NCI-H1048 (cell line): Measurements from ENCODE around the gene FAM228B.

ENCODE experiments used
- DNase-seq: peaks from one replicate; lab custom pipeline; 2025; lab: John Stamatoyannopoulos, UW

The FAM228B gene

DNA sequence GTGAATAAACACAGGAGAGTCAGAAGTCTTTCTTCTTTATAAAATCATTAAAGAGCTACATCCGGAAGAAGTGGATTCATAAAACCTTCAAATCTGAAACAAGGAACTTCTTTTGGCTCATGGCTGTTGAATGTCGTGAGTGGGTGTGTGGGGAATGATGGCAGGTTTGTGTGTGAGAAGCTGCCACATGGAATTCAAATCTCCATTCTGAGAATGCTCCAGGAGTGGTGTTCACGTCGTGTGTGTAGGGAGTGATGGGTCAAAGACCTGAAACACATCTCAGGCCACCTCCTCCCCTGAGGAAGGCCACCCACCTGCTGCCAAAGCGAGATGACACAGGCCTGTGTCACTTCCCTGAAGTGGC lies 80.5 kb downstream of the FAM228B start:
- DNase-seq, result no peak

DNA sequence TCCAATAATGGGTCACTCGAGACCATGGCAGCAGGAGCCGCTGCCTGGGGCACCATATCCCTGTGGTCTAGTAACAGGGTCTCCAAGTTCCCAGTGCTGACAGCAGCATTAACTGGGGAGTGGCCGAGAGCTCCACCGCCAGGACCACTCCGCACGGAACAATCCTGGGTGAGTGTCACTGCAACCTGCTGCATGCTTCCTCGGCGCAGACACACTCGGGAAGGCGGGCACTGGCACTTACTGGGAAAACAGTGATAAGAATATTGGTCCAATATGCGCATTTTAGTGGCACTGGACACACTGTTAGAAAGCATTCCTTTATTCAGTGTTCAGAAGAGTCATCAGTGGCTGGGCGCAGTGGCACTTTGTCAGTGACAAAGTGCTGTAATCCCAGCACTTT lies 81.2 kb downstream of the FAM228B start:
- no peak for DNase-seq

DNA sequence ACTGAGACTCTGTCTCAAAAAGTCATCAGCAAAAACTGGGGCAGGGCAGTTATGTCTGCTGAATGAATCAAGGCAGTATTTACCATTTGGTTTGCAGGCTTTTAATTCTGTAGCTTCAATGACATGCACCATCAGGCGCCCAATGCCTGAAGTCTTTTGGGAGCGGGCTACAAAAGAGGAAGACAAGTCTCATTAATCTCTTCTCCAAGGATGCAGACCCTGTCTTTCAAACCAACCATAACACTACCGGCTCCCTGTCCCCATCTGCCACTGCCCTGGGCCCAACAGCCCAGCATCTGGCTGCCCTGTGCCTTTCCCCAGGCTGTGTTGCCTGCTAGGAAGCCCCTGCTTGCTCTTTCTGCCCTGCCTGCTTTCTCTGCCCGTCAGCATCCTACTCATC lies 81.9 kb downstream of the FAM228B start:
- no peak for DNase-seq

DNA sequence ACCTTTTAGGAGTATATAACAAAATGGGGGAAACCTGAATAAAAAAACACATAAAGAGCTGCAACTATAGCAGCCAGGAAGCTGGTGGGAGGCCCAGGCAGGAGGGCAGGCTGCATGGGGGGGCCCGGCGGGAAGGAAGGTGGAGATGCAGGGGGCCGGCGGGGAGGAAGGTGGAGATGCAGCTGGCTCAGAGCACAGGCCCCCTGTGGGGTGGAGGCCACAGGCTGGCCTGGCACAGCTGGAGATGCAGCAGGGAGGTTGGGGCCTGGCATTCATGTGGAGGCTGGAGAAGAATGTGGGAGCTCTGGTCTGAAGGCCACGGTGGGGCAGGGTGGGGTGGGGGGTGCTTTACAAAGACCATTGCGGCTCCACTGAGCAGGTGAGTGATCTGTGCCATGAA lies 83.0 kb downstream of the FAM228B start:
- DNase-seq, result no peak

DNA sequence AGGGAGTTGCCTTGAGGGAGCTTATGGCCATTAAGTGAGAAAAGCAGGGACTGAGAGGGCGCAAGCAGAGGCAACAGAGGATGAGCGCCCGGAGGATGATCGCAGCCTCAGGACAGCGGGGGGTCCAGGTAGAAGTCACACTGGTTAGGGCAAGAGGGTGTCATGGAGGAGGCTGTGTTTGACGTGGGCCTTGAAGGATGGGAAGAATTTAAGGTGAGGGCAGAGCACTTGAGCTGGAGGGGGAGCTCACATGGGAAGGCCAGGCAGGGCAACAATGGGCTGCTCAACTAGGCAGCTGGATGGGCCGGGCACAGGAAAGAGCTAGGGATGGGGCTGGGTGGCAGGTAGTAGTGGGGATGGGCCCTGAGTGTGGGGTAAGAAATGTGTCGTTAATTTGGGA lies 83.4 kb downstream of the FAM228B start:
- no peak for DNase-seq

DNA sequence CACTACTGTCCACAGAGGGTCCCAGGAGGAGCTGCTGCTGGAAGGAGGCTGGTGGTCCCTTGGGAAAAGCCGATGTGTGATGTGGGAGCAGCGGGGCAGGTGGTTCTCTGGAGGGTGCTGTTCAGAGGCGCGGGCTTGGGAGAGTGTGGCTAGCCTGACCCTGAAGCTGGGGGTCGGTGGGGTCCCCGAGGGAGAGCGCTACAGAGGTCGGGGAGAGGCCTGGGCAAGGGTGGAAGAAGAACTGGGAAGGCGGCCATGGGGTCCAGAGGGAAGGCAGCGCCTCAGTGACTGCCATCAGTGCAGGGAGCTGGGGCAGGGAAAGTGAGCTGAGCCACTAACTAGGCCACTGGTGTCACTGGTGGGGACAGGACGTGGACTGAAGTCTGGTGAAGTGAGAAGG lies 84.1 kb downstream of the FAM228B start:
- no peak for DNase-seq

DNA sequence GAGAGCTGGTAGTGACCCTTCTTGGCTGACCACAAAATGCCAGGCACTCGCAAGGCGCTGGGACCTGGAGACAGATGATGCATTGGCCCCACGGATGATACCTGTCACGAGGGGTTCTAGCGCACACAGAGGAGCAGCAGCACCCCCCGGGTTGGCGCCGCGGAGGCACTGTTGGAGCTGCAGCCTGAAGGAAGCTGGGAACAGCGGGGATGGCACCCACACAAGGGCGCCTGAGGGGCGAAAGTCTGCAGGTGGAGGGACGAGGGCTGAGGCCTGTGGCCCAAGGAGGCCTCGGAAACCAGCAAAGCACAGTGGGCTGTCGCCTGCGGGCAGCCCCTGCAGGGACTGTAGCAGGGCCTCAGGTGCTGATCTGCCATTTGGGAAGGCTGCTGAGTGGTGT lies 85.2 kb downstream of the FAM228B start:
- DNase-seq, result no peak

DNA sequence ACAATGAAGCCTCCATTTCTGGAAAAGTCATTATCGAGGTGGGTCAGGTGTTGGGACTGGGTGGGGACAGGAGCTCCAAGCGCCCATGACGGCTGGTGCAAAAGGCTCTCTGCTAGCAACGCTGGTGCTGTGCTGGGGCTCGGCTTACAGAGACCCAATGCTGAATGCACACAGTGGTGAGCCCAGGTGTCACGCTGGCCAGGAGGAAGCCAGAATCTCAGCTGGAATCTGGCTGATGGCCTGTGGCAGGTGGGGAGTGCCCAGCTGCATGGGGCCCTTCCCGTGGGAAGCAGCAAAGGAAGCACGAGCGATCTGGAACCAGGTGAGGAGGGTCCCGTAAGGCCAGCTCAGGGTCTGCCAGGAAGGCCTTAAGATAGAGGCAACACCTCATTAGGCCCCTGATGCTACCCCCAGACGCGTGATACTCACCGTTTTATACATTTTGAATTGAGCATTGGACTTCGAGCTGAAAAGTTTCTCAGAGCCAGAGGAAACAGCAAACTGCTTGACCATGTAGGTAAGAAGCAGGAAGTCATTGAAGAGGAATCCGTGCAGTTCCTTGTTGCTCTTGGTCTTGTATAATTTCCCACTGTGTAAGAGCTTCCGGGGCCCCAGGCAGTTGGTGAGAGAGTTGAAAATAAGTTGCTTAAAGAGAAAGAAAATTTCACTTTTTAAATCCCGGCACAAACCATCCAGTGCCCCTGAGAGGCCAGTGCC lies 86.3 kb downstream of the FAM228B start:
- no peak for DNase-seq

DNA sequence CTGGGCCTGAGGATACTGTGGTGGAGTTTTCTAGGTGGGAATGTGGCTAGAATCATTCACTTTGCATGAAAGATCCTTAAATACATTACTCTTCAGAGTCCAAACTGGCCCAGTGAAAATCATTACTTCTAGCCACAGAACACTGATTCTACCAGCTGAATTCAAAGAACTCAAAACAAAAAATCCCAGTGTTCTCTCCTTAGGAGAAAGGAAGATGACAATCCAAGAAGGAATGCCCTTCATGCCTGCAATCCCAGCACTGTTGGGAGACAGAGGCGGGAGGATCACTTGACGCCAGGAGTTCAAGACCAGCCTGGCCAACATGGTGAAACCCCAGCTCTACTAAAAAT lies 86.8 kb downstream of the FAM228B start:
- DNase-seq, result no peak

DNA sequence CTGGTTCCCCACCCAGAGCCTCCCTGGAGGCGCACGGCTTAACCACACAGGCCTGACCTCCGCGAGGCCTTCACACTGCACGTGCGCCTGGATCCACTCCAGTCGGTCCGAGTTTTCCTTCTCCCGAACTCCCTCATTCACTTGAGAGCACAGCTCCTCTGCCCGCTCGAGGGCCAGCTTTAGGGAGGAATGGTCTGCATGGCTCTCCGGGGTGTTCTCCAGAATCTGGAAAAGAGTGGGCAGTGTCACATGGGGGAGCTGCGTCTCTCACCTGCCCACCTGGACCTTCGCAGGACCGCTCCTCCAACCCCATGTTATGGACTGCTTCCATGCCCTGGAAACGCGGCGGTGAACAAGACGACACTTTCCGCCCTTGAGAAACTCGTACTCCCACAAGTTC lies 87.5 kb downstream of the FAM228B start:
- DNase-seq, result no peak

DNA sequence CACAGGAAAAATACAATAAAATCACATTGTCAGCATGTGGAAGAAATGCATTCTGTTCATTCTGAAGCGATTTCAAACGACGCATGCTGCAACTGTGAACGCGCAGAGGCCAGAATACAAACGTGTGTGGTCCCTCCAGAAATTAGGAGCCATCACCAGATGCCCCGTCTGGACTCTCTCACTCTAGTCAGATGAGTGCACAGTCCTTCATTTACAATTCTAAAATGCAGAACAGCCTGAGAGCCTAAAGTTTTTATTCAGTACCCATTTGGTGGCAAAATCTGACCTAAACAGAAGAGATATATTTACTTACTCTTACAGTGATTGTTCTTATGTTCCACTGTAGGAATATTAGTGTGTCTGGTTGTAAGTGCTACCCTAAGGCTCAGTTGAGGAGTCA lies 88.1 kb downstream of the FAM228B start:
- no peak for DNase-seq

DNA sequence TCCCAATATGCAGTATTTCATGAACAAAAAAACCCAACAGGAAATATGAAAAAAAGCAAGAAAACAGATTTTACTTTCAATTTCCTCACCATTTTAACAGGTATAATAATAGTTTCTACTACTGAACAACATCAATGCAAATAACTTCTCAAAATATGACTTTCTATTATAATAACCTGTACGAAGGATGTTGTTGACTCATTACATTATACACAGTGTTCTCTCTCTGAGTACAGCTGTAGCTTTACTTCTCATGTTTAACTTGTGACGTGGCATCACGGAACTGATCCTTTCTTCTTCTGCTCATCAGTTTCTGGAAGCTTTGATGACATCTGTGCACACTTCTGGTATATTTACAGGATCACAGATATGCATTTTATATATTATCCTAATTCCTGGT lies 91.6 kb downstream of the FAM228B start:
- DNase-seq, result no peak
